SK-N-SH (cell line): Measurements from ENCODE around the gene CELF2. TPM values are rescaled to one million over a fixed set of nuclear protein-coding genes. Genes with fewer than 3 reads are reported as not detected.

ENCODE experiments used
- CTCF ChIA-PET: fragments of 300-600, 350-600 bp; formaldehyde crosslinking; extraction: SDS; loops from one replicate; lab custom pipeline; 2021; lab: Yijun Ruan, JAX
- POLR2A ChIA-PET: fragments of 350-600 bp; sonication (Branson Sonifier 250); formaldehyde crosslinking; extraction: SDS; loops from one replicate; lab custom pipeline; 2020; ENCODE audit warnings: antibody characterized with exemption, inconsistent platforms; lab: Yijun Ruan, JAX
- DNase-seq: peaks from one replicate; pipeline ENCODE4 v3.0.0; 2012
- H2AFZ ChIP-seq: fragments of 200-600 bp; sonication (generic); 2 replicates; pipeline ENCODE4 v1.8.1; 2016; ENCODE audit warnings: antibody characterized with exemption, mild to moderate bottlenecking, low read depth
- H3F3A ChIP-seq: fragments of 200-600 bp; sonication (generic); replicated peaks from 2 replicates; pipeline ENCODE3; 2016; ENCODE audit warnings: antibody characterized with exemption, mild to moderate bottlenecking; ENCODE audit not compliant: insufficient read depth
- H3K27ac ChIP-seq, 2 experiments: fragments of 200-500 bp in 1 of 2; fragments of 200-600 bp in 1 of 2; sonication (Bioruptor generic) in 1 of 2; sonication (generic), shearing (Covaris generic) in 1 of 2; 2 replicates each; pipeline versions ENCODE4 v1.5.1 to v1.6.1; 2014 to 2016; ENCODE audit warnings: low read depth in 2 of 2, inconsistent platforms in 1 of 2, low read length in 1 of 2, mild to moderate bottlenecking in 1 of 2, mixed read lengths in 1 of 2
- H3K27me3 ChIP-seq: fragments of 200-600 bp; sonication (generic), shearing (Covaris generic); 2 replicates; pipeline ENCODE4 v1.6.1; 2016; ENCODE audit warnings: mixed run types; ENCODE audit not compliant: insufficient read depth
- H3K36me3 ChIP-seq, 2 experiments: fragments of 200-500 bp in 1 of 2; fragments of 200-600 bp in 1 of 2; sonication (Bioruptor generic) in 1 of 2; sonication (generic) in 1 of 2; replicated peaks in 1 of 2; 2 replicates each; pipeline versions ENCODE3 to v1.5.1; 2014 to 2016; ENCODE audit warnings: low read length in 1 of 2, mild to moderate bottlenecking in 1 of 2; ENCODE audit not compliant: insufficient read depth in 2 of 2, control insufficient read depth in 1 of 2
- H3K4me1 ChIP-seq, 2 experiments: fragments of 200-500 bp in 1 of 2; fragments of 200-600 bp in 1 of 2; sonication (Bioruptor generic) in 1 of 2; sonication (generic), shearing (Covaris generic) in 1 of 2; 2 replicates each; pipeline versions ENCODE4 v1.5.1 to v1.6.1; 2014 to 2016; ENCODE audit warnings: low read depth in 1 of 2, low read length in 1 of 2, mixed run types in 1 of 2; ENCODE audit not compliant: insufficient read depth in 2 of 2, control insufficient read depth in 1 of 2
- H3K4me2 ChIP-seq: fragments of 200-600 bp; sonication (generic), shearing (Covaris generic); 2 replicates; pipeline ENCODE4 v1.6.1; 2017; ENCODE audit warnings: mixed run types
- H3K4me3 ChIP-seq, 2 experiments: fragments of 200-500 bp in 1 of 2; fragments of 200-600 bp in 1 of 2; sonication (Bioruptor generic) in 1 of 2; sonication (generic), shearing (Covaris generic) in 1 of 2; 2 replicates each; pipeline versions ENCODE4 v1.5.1 to v1.8.1; 2014 to 2016; ENCODE audit warnings: low read depth in 2 of 2, inconsistent platforms in 1 of 2, low read length in 1 of 2, mild to moderate bottlenecking in 1 of 2, mixed read lengths in 1 of 2, moderate library complexity in 1 of 2
- H3K79me2 ChIP-seq: fragments of 200-600 bp; sonication (generic); 2 replicates; pipeline ENCODE4 v1.8.1; 2017; ENCODE audit warnings: mild to moderate bottlenecking; ENCODE audit not compliant: insufficient read depth
- H3K9ac ChIP-seq: fragments of 200-600 bp; sonication (generic); 2 replicates; pipeline ENCODE4 v1.6.1; 2017; ENCODE audit warnings: mixed run types
- H3K9me2 ChIP-seq: fragments of 200-600 bp; sonication (generic); 2 replicates; pipeline ENCODE4 v1.6.1; 2017; ENCODE audit warnings: mixed run types
- H3K9me3 ChIP-seq: fragments of 200-600 bp; sonication (generic); 2 replicates; pipeline ENCODE4 v1.6.1; 2017; ENCODE audit warnings: mixed run types, mild to moderate bottlenecking, moderate library complexity
- H4K20me1 ChIP-seq: fragments of 200-600 bp; sonication (generic); 2 replicates; pipeline ENCODE4 v1.6.1; 2017; ENCODE audit warnings: mild to moderate bottlenecking, mixed run types; ENCODE audit not compliant: insufficient read depth
- EP300 ChIP-seq, 2 experiments: IDR thresholded peaks; 2 replicates each; pipeline versions ENCODE4 v1.4.0 to v1.6.1; 2012; ENCODE audit warnings: borderline replicate concordance in 1 of 2, low read depth in 1 of 2, low read length in 1 of 2
- FOXJ3 ChIP-seq: sonication (generic); formaldehyde crosslinking; IDR thresholded peaks from 2 replicates; pipeline ENCODE4 v1.5.1; 2020; ENCODE audit warnings: mild to moderate bottlenecking, missing genetic modification reagents
- GATA2 ChIP-seq: sonication (generic); formaldehyde crosslinking; IDR thresholded peaks from 2 replicates; pipeline ENCODE4 v1.5.0; 2020; ENCODE audit warnings: mild to moderate bottlenecking, missing genetic modification reagents
- JUND ChIP-seq: IDR thresholded peaks from 2 replicates; pipeline ENCODE4 v1.4.0; 2012
- MEF2A ChIP-seq: IDR thresholded peaks from 2 replicates; pipeline ENCODE4 v1.4.0; 2012; ENCODE audit warnings: low read depth, borderline replicate concordance
- MXI1 ChIP-seq: IDR thresholded peaks from 2 replicates; pipeline ENCODE4 v1.6.1; 2012; ENCODE audit warnings: mild to moderate bottlenecking, low read depth, low read length, improper control_type of control experiment
- NFIC ChIP-seq: IDR thresholded peaks from 2 replicates; pipeline ENCODE4 v1.4.0; 2012; ENCODE audit warnings: borderline replicate concordance
- NRF1 ChIP-seq: IDR thresholded peaks from 2 replicates; pipeline ENCODE4 v1.6.1; 2012; ENCODE audit warnings: low read depth, mild to moderate bottlenecking, low read length
- PBX3 ChIP-seq: IDR thresholded peaks from 2 replicates; pipeline ENCODE4; 2012
- POLR2AphosphoS5 ChIP-seq: IDR thresholded peaks from 2 replicates; pipeline ENCODE4 v1.6.1; 2012; ENCODE audit warnings: low read depth, low read length
- RAD21 ChIP-seq: IDR thresholded peaks from 2 replicates; pipeline ENCODE4 v1.6.1; 2012; ENCODE audit warnings: mild to moderate bottlenecking, low read length
- RCOR1 ChIP-seq: fragments of 150-350 bp; IDR thresholded peaks from 2 replicates; pipeline ENCODE4 v1.6.1; 2017; ENCODE audit warnings: antibody characterized with exemption, low read length
- REST ChIP-seq: IDR thresholded peaks from 2 replicates; pipeline ENCODE4 v1.6.1; 2012; ENCODE audit warnings: mild to moderate bottlenecking, low read depth, low read length, moderate library complexity
- RXRA ChIP-seq: IDR thresholded peaks from 2 replicates; pipeline ENCODE4 v1.4.0; 2012; ENCODE audit warnings: low read depth, mild to moderate bottlenecking, borderline replicate concordance
- SMC3 ChIP-seq: IDR thresholded peaks from 2 replicates; pipeline ENCODE4 v1.6.1; 2012; ENCODE audit warnings: low read depth, low read length, improper control_type of control experiment
- TCF12 ChIP-seq: IDR thresholded peaks from 2 replicates; pipeline ENCODE4 v1.4.0; 2012
- TEAD4 ChIP-seq: IDR thresholded peaks from 2 replicates; pipeline ENCODE4 v1.4.0; 2012; ENCODE audit warnings: mild to moderate bottlenecking, borderline replicate concordance; ENCODE audit not compliant: insufficient read depth
- YY1 ChIP-seq: IDR thresholded peaks from 2 replicates; pipeline ENCODE4 v1.4.0; 2012; ENCODE audit warnings: low read depth, mild to moderate bottlenecking
- whole genome bisulfite sequencing: methylation state at CpG from one replicate; pipeline ENCODE4 v1.1.6; 2017; ENCODE audit warnings: low lambda C conversion rate; 5-methylcytosine and 5-hydroxymethylcytosine counted together
- polyA plus RNA-seq, 3 experiments: library from polyadenylated mRNA; depleted of rRNA; stranded (reverse); fragments of >200 nt; gene quantifications; 2 replicates each; pipeline ENCODE4 v1.2.3, GENCODE V29; 2012
- TF ChIP-seq, protein P1 (sequence below): IDR thresholded peaks from 2 replicates; pipeline ENCODE4 v1.4.0; 2012; ENCODE audit warnings: low read depth, borderline replicate concordance
- TF ChIP-seq, protein P2 (sequence below): fragments of 150-350 bp; IDR thresholded peaks from 2 replicates; pipeline ENCODE4 v1.6.1; 2016; ENCODE audit warnings: mild to moderate bottlenecking, low read depth, low read length

Gene CELF2
- polyA plus RNA-seq, 1 of the 3 experiments (the other 2 are of a cell fraction): 0.03 TPM

GRCh38 chr10:11229893-11230292 is 212.2 kb downstream of the CELF2 start:
- H3K9me2 ChIP-seq: no peaks in the 10 kb centered on the region

More at GRCh38 chr10:11229893-11230292, 212.2 kb downstream of the CELF2 start:
- Histone ChIP-seq H3K79me2 (no peaks in the 10 kb centered on the region), H3K4me2 (no peak overlapping the region), H3K4me1 (no peaks in the 10 kb centered on the region), H3K9ac (no peak overlapping the region), H3F3A (no peaks in the 10 kb centered on the region), H4K20me1 (no peaks in the 10 kb centered on the region), H3K36me3 (no peaks in the 10 kb centered on the region), H2AFZ (no peak overlapping the region), H3K27ac (no peak overlapping the region), H3K27me3 (no peaks in the 10 kb centered on the region), H3K4me3 (no peak overlapping the region), H3K9me3 (no peaks in the 10 kb centered on the region)
- WGBS: 39% methylated on average over 5 of the region's 5 CpGs
- TF ChIP-seq EP300 (IDR thresholded peaks at IDR 0.05; ENCODE audit: borderline replicate concordance in 1 of 2, low read depth in 1 of 2, low read length in 1 of 2): no peak
- no peak for TF ChIP-seq GATA2 (CRISPR knock-in tag)
- TF ChIP-seq RXRA: no peak
- TF ChIP-seq MXI1: no peak
- no peak for TF ChIP-seq RAD21
- no peak for TF ChIP-seq FOXJ3 (CRISPR knock-in tag)
- TF ChIP-seq YY1: no peak
- no peak for TF ChIP-seq TCF12
- no peak for TF ChIP-seq REST
- no peak for TF ChIP-seq SMC3
- no peak for TF ChIP-seq POLR2AphosphoS5
- TF ChIP-seq RCOR1: no peak
- no peak for TF ChIP-seq NRF1
- TF ChIP-seq, protein P1, sequence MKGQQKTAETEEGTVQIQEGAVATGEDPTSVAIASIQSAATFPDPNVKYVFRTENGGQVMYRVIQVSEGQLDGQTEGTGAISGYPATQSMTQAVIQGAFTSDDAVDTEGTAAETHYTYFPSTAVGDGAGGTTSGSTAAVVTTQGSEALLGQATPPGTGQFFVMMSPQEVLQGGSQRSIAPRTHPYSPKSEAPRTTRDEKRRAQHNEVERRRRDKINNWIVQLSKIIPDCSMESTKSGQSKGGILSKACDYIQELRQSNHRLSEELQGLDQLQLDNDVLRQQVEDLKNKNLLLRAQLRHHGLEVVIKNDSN: no peak
- TF ChIP-seq JUND: no peak
- TF ChIP-seq TEAD4: no peak
- no peak for TF ChIP-seq PBX3
- TF ChIP-seq NFIC: no peak
- TF ChIP-seq MEF2A: no peak
- TF ChIP-seq, protein P2, sequence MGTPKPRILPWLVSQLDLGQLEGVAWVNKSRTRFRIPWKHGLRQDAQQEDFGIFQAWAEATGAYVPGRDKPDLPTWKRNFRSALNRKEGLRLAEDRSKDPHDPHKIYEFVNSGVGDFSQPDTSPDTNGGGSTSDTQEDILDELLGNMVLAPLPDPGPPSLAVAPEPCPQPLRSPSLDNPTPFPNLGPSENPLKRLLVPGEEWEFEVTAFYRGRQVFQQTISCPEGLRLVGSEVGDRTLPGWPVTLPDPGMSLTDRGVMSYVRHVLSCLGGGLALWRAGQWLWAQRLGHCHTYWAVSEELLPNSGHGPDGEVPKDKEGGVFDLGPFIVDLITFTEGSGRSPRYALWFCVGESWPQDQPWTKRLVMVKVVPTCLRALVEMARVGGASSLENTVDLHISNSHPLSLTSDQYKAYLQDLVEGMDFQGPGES: no peak
- POLR2A ChIA-PET: no interaction called here
- no peak for DNase-seq
- CTCF ChIA-PET: no interaction called here
